H9 (cell line): Measurements from ENCODE around the gene PDE1C. TPM values are rescaled to one million over a fixed set of nuclear protein-coding genes. Genes with fewer than 3 reads are reported as not detected.

Source experiments
- DNase-seq: peaks from one replicate; pipeline ENCODE4 v3.0.0-alpha.2; 2017
- H2AFZ ChIP-seq: one replicate; pipeline ENCODE4 v1.6.1; 2013; ENCODE audit warnings: mild to moderate bottlenecking, low read length, control low read depth, moderate library complexity
- H2AK5ac ChIP-seq: 2 replicates; pipeline ENCODE4 v1.6.1; 2013; ENCODE audit warnings: low read length, control low read depth, mixed read lengths; ENCODE audit not compliant: insufficient read length
- H2BK120ac ChIP-seq: one replicate; pipeline ENCODE4 v1.6.1; 2013; ENCODE audit warnings: low read depth, mild to moderate bottlenecking, low read length, control low read depth, inconsistent platforms; ENCODE audit not compliant: poor library complexity, severe bottlenecking
- H2BK12ac ChIP-seq: 2 replicates; pipeline ENCODE4 v1.6.1; 2013; ENCODE audit warnings: low read length, control low read depth, mixed read lengths, low read depth; ENCODE audit not compliant: insufficient read length
- H2BK15ac ChIP-seq: 2 replicates; pipeline ENCODE4 v1.6.1; 2013; ENCODE audit warnings: low read depth, low read length, control low read depth
- H2BK20ac ChIP-seq: one replicate; pipeline ENCODE4 v1.6.1; 2013; ENCODE audit warnings: low read depth, mild to moderate bottlenecking, low read length, control low read depth, inconsistent platforms; ENCODE audit not compliant: poor library complexity, severe bottlenecking
- H2BK5ac ChIP-seq: 2 replicates; pipeline ENCODE4 v1.6.1; 2013; ENCODE audit warnings: low read length, control low read depth, mixed read lengths; ENCODE audit not compliant: insufficient read length
- H3K14ac ChIP-seq: 2 replicates; pipeline ENCODE4 v1.6.1; 2013; ENCODE audit warnings: low read length, control low read depth; ENCODE audit not compliant: insufficient read depth
- H3K18ac ChIP-seq: 2 replicates; pipeline ENCODE4 v1.6.1; 2013; ENCODE audit warnings: low read depth, mild to moderate bottlenecking, mixed read lengths, low read length, control low read depth; ENCODE audit not compliant: insufficient read length
- H3K23ac ChIP-seq: 2 replicates; pipeline ENCODE4 v1.6.1; 2013; ENCODE audit warnings: low read length, control low read depth, mixed read lengths, low read depth; ENCODE audit not compliant: insufficient read length
- H3K23me2 ChIP-seq: 2 replicates; pipeline ENCODE4 v1.6.1; 2013; ENCODE audit warnings: low read depth, mild to moderate bottlenecking, mixed read lengths, low read length, control low read depth; ENCODE audit not compliant: insufficient read length, poor library complexity, severe bottlenecking
- H3K27ac ChIP-seq: 2 replicates; pipeline ENCODE4 v1.5.1; 2013; ENCODE audit warnings: low read length, control low read depth, mixed read lengths, low read depth; ENCODE audit not compliant: insufficient read length
- H3K27me3 ChIP-seq: 2 replicates; pipeline ENCODE4 v1.6.1; 2013; ENCODE audit warnings: low read length, control low read depth, inconsistent platforms; ENCODE audit not compliant: insufficient read depth
- H3K4ac ChIP-seq: 2 replicates; pipeline ENCODE4 v1.6.1; 2013; ENCODE audit warnings: low read depth, mild to moderate bottlenecking, control low read depth, inconsistent platforms, low read length, moderate library complexity
- H3K4me1 ChIP-seq: 2 replicates; pipeline ENCODE4 v1.6.1; 2013; ENCODE audit warnings: low read length, control low read depth, inconsistent platforms; ENCODE audit not compliant: insufficient read depth
- H3K4me2 ChIP-seq: 2 replicates; pipeline ENCODE4 v1.6.1; 2013; ENCODE audit warnings: low read length, control low read depth, mixed read lengths; ENCODE audit not compliant: insufficient read length, insufficient read depth
- H3K56ac ChIP-seq: 2 replicates; pipeline ENCODE4 v1.6.1; 2013; ENCODE audit warnings: low read depth, mild to moderate bottlenecking, mixed read lengths, low read length, control low read depth; ENCODE audit not compliant: insufficient read length
- H3K79me1 ChIP-seq: 2 replicates; pipeline ENCODE4 v1.6.1; 2013; ENCODE audit warnings: low read depth, mild to moderate bottlenecking, moderate library complexity, low read length, control low read depth, inconsistent platforms; ENCODE audit not compliant: insufficient read depth, poor library complexity, severe bottlenecking
- H3K79me2 ChIP-seq: 2 replicates; pipeline ENCODE4 v1.6.1; 2013; ENCODE audit warnings: low read length, control low read depth, inconsistent platforms; ENCODE audit not compliant: insufficient read depth
- H3K9ac ChIP-seq: 2 replicates; pipeline ENCODE4 v1.6.1; 2013; ENCODE audit warnings: low read length, control low read depth, mixed read lengths; ENCODE audit not compliant: insufficient read length; ENCODE audit errors: extremely low read depth
- H3K9me3 ChIP-seq: one replicate; pipeline ENCODE4 v1.6.1; 2013; ENCODE audit warnings: low read depth, low read length, inconsistent platforms; ENCODE audit not compliant: control insufficient read depth
- H3T11ph ChIP-seq: one replicate; pipeline ENCODE4 v1.6.1; 2013; ENCODE audit warnings: mild to moderate bottlenecking, low read length, control low read depth, inconsistent platforms
- H4K20me1 ChIP-seq: one replicate; pipeline ENCODE4 v1.6.1; 2013; ENCODE audit not compliant: control insufficient read depth, insufficient read length, insufficient read depth
- H4K5ac ChIP-seq: 2 replicates; pipeline ENCODE4 v1.6.1; 2013; ENCODE audit warnings: low read depth, mild to moderate bottlenecking, mixed read lengths, low read length, control low read depth; ENCODE audit not compliant: insufficient read length
- H4K8ac ChIP-seq: replicated peaks from 2 replicates; pipeline ENCODE4 v1.6.1; 2013; ENCODE audit warnings: low read length, control low read depth, mixed read lengths, low read depth; ENCODE audit not compliant: insufficient read length
- H4K91ac ChIP-seq: 2 replicates; pipeline ENCODE4 v1.6.1; 2013; ENCODE audit warnings: low read depth, mild to moderate bottlenecking, moderate library complexity, mixed read lengths, low read length, control low read depth; ENCODE audit not compliant: insufficient read length
- H3K27ac Mint-ChIP-seq, 3 experiments: 2 replicates in 2 of 3; 3 replicates in 1 of 3; pipeline ENCODE4 v1.8.0; 2020 to 2021; ENCODE audit warnings: mixed read lengths in 3 of 3, mild to moderate bottlenecking in 1 of 3, moderate library complexity in 1 of 3
- H3K27me3 Mint-ChIP-seq: 2 replicates; pipeline ENCODE4 v1.8.0; 2021; ENCODE audit warnings: low read depth, mild to moderate bottlenecking, moderate library complexity, mixed read lengths
- H3K36me3 Mint-ChIP-seq, 3 experiments: 2 replicates in 2 of 3; 3 replicates in 1 of 3; pipeline ENCODE4 v1.8.0; 2020 to 2021; ENCODE audit warnings: low read depth in 3 of 3, mixed read lengths in 3 of 3; ENCODE audit not compliant: insufficient read depth in 1 of 3
- H3K4me1 Mint-ChIP-seq, 2 experiments: 2 replicates each; pipeline ENCODE4 v1.8.0; 2020; ENCODE audit warnings: mixed read lengths in 2 of 2
- H3K4me3 Mint-ChIP-seq, 2 experiments: 2 replicates in 1 of 2; 3 replicates in 1 of 2; pipeline ENCODE4 v1.8.0; 2020 to 2021; ENCODE audit warnings: mild to moderate bottlenecking in 2 of 2, mixed read lengths in 2 of 2, moderate library complexity in 1 of 2
- H3K9me3 Mint-ChIP-seq, 2 experiments: 2 replicates in 1 of 2; 3 replicates in 1 of 2; pipeline ENCODE4 v1.8.0; 2020; ENCODE audit warnings: mild to moderate bottlenecking in 2 of 2, mixed read lengths in 2 of 2, moderate library complexity in 1 of 2
- WGBS: extraction: QIAGEN DNeasy Blood & Tissue Kit; methylation state at CpG from one replicate; pipeline ENCODE4 v1.1.7; 2013; ENCODE audit warnings: missing lambda C conversion rate, low lambda C conversion rate, mixed read lengths; ENCODE audit not compliant: insufficient read length; ENCODE audit errors: extremely low coverage; 5-methylcytosine and 5-hydroxymethylcytosine counted together
- total RNA-seq: library from RNA; stranded (reverse); gene quantifications from 2 replicates; pipeline ENCODE4 v1.2.1, GENCODE V29; 2021
- TF ChIP-seq, protein P1 (sequence below): fragments of 200-600 bp; sonication (generic); conservative IDR thresholded peaks from 3 replicates; pipeline ENCODE4 v1.8.0; 2021; ENCODE audit warnings: antibody characterized with exemption, mild to moderate bottlenecking

Gene PDE1C
- total RNA-seq, 1 experiment from 2014 or later, result 0.17 TPM

DNA sequence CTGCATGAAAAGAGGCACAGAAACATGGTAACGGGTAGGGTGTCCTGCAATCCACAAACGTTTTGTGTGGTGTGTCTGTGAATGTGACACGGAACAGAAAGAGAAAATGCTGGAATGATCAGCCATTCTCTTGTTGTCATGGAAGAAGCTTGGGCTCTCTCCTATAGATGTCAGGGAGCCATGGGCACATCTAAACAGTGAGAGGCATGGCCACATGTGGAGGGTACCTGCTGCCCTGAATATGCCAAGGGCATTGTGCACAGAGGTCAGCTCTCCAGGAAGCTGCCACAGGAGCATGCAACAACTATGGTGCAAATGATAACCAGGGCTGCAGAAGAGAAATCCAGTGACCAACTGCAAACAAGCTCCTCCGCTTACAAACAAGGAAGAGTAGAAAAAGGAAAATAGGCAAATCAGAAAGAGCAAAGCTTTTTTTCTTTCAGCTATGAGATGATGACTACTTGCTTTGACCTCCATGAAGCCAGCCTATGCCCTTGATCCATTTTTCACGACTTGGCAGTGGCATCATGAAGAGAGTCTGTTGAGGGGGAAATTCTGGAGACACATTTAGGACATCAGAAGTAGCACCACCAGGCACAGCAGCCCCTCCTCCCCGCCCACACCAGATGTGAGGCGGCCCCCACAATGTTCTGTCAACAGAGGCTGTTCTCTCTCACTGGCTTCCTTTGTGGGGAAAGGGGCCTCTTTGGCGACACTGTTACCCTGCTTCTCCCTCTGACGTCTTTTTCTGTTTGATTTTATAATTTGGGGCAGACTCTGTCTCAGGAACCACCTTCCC lies 4.8 kb upstream of the PDE1C start:
- Histone ChIP-seq H3K56ac (no peak overlapping the region), H2BK120ac (no peak overlapping the region), H3K27ac (no peak overlapping the region), H2BK5ac (no peak overlapping the region), H2AFZ (no peak overlapping the region), H3K79me2 (no peaks in the 10 kb centered on the region), H3K27me3 (peaks cover 18% of the 10 kb centered on the region), H3K18ac (no peak overlapping the region), H4K5ac (no peak overlapping the region), H3K4me1 (no peaks in the 10 kb centered on the region), H4K91ac (no peak overlapping the region), H2BK12ac (no peak overlapping the region), H3K4ac (no peak overlapping the region), H3K23ac (no peak overlapping the region), H2BK15ac (no peak overlapping the region), H2AK5ac (no peak overlapping the region), H3K79me1 (no peaks in the 10 kb centered on the region), H4K20me1 (no peaks in the 10 kb centered on the region), H3T11ph (no peak overlapping the region), H3K14ac (no peak overlapping the region), H3K9ac (no peak overlapping the region), H4K8ac (no peak overlapping the region), H3K9me3 (no peaks in the 10 kb centered on the region), H3K23me2 (peaks cover 12% of the 10 kb centered on the region), H3K4me2 (no peak overlapping the region), H2BK20ac (no peak overlapping the region)
- Mint-ChIP-seq H3K27me3 (peaks cover 62% of the 10 kb centered on the region), H3K9me3 (peaks cover 0 to 7% of the 10 kb centered on the region in 2 experiments; a peak in 3 of 5 replicates), H3K36me3 (0 out of 7 replicates have a peak, but pooled peaks cover 0 to 4% (median 0%) of the 10 kb centered on the region in 3 experiments), H3K4me3 (no peak overlapping the region), H3K27ac (no peak overlapping the region), H3K4me1 (peaks cover 3 to 4% of the 10 kb centered on the region in 2 experiments)
- WGBS, result no CpG with 5 or more reads among the region's 9 CpGs
- DNase-seq, result no peak
- TF ChIP-seq, protein P1, sequence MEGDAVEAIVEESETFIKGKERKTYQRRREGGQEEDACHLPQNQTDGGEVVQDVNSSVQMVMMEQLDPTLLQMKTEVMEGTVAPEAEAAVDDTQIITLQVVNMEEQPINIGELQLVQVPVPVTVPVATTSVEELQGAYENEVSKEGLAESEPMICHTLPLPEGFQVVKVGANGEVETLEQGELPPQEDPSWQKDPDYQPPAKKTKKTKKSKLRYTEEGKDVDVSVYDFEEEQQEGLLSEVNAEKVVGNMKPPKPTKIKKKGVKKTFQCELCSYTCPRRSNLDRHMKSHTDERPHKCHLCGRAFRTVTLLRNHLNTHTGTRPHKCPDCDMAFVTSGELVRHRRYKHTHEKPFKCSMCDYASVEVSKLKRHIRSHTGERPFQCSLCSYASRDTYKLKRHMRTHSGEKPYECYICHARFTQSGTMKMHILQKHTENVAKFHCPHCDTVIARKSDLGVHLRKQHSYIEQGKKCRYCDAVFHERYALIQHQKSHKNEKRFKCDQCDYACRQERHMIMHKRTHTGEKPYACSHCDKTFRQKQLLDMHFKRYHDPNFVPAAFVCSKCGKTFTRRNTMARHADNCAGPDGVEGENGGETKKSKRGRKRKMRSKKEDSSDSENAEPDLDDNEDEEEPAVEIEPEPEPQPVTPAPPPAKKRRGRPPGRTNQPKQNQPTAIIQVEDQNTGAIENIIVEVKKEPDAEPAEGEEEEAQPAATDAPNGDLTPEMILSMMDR, result no peak
